Left ventricle myocardium superior (tissue), 1 donor: Measurements from ENCODE around the gene B3GAT1. TPM values are rescaled to one million over a fixed set of nuclear protein-coding genes. Genes with fewer than 3 reads are reported as not detected.
"Not testable (repeated sequence)": the region's sequence is repeated elsewhere in the genome, so short reads cannot be mapped to it uniquely, and the experiment has no call there.

Experiments
- ATAC-seq: fragments of 200-7000 bp; cut with Tn5 transposase; one replicate; pipeline ENCODE4 v1.9.1; 2020; ENCODE audit warnings: mild to moderate bottlenecking, moderate library complexity
- DNase-seq: peaks from one replicate; pipeline ENCODE4 v3.0.0-alpha.2; 2020
- intact Hi-C: fragments of 100-400 bp; cut with micrococcal nuclease; formaldehyde crosslinking; loops from one replicate; pipeline ENCODE4 v1.11.0; 2022
- total RNA-seq: library from RNA; stranded (reverse); fragmentation: NEBNext Ultra II Directional; extraction: Animal tissue kit (Norgen Biotek cat#: 25700); gene quantifications from one replicate; pipeline ENCODE4 v1.2.1, GENCODE V29; 2021
- donor health status: DM: no; HTN: yes; CAD: no; lungs with severe emphysema.

The B3GAT1 gene
- total RNA-seq, 1 donor from 2014 or later, result 0.17 TPM

DNA sequence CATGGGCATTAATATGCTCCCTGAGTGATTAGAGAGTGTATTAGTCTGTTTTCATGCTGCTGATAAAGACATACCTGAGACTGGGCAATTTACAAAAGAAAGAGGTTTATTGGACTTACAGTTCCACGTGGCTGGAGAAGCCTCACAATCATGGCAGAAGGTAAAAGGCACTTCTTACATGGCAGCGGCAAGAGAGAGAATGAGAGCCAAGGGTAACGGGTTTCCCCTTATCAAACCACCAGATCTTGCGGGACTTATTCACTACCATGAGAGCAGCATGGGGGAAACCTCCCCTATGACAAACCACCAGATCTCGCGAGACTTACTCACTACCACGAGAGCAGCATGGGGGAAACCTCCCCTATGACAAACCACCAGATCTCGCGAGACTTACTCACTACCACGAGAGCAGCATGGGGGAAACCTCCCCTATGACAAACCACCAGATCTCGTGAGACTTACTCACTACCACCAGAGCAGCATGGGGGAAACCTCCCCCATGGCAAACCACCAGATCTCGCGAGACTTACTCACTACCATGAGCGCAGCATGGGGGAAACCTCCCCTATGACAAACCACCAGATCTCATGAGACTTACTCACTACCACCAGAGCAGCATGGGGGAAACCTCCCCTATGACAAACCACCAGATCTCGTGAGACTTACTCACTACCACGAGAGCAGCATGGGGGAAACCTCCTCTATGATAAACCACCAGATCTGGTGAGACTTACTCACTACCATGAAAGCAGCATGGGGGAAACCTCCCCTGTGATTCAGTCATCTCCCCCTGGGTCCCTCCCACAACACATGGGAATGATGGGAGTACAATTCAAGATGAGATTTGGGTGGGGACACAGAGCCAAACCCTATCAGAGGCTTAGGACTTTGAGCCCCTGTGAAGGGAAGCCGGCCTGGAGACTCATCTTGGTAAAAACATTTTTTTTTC, 32.4 kb upstream of the B3GAT1 start:
- ATAC-seq, DNase-seq, intact Hi-C loops: not testable (repeated sequence)

GRCh38 chr11:134443246-134443645, 31.2 kb upstream of the B3GAT1 start:
- no peak for DNase-seq
- intact Hi-C loops, result no loop called here
- no peak for ATAC-seq

DNA sequence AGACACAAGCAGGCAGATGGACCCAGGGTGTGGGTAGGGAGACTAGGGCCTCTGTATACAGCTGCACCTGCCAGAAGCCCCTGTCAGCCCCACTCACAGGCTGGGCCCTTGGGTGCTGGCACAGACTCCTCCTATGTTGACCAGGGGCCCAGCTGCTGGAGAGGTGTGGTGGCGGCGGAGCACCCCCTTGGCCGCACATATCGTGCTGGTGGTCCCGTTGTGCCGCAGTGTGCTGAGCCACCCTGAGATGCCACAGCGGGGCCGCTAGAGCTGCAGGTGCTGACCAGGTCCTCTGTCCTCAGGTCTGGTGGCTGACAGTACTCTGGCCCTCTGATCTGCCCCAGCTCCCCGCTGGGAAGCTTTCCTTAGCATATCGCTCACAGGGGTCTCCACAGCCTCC, 30.2 kb upstream of the B3GAT1 start:
- no peak for DNase-seq
- intact Hi-C loops, result no loop called here
- no peak for ATAC-seq

DNA sequence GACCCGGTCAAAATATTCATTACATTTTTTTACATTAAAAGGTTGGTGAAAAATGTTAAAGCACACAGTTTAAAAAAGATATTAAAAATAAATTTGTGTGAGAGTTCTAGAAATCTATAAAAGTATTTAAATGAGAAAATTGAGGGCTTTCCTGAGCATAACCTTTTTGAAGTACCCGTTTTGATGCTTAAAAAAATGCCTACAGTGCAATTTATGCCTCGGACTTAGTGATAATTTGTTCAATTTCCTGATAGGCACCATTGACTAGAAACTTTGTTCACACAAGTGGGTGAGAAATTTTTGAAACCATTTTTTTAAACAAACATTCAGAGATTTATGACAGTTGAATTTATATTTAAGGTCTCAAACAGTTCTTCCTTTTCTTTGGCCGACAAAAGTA, 29.7 kb upstream of the B3GAT1 start:
- no peak for DNase-seq
- intact Hi-C loops, result no loop called here
- no peak for ATAC-seq

- intact Hi-C loops, result no loop called here
- DNase-seq (no peak), ATAC-seq (no peak)
Measured at GRCh38 chr11:134441281-134441680, 29.2 kb upstream of the B3GAT1 start.

- no peak for ATAC-seq
- intact Hi-C loops, result no loop called here
- DNase-seq, result no peak
Measured at GRCh38 chr11:134440851-134441250, 28.8 kb upstream of the B3GAT1 start.

- ATAC-seq (peak; percentile 64), DNase-seq (no peak)
- intact Hi-C loops, result no loop called here
Measured at GRCh38 chr11:134438542-134439537, 26.8 kb upstream of the B3GAT1 start.

DNA sequence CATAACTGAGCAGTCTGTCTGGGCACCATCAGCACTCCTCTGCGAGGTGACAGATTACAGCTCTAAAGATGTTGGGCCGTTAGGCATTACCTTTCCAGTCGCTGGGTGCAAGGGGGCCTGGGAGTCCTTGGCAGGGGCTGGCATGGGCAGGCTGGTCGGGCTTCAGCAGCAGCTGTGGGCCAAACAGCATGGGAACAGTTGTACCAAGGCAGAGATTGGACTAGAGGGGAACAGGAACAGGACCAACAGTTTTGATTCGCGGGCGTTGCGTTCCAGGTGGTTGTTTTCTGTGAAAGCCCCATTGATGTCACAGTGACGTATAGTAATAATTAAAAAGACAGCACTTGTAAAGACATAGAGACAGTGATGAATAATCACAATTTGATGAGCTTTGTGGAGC, 25.8 kb upstream of the B3GAT1 start:
- intact Hi-C loops, result no loop called here
- DNase-seq (no peak), ATAC-seq (no peak)

DNA sequence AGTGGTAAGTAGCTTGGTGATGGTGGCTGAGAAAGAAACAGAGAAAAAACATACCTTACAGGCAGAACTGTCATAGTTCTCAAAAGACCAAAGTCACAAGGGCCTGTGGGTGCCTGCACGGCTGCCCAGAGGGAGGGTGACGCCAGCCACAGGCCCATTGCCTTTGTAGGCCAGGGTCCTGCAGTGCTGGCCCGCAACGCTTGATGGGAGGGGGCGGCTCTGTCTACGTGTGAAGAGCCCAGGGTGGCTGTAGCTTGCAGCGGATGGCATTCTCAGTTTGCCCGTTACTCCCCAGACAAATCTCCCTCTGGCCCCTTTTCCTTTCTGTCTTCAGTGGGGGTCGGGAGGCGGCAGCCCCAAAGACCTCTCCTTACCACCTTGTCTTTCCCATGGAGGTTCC, 24.7 kb upstream of the B3GAT1 start:
- DNase-seq (no peak), ATAC-seq (no peak)
- intact Hi-C loops, result no loop called here

GRCh38 chr11:134433806-134434205, 21.8 kb upstream of the B3GAT1 start:
- no peak for ATAC-seq
- intact Hi-C loops, result no loop called here
- DNase-seq, result no peak

DNA sequence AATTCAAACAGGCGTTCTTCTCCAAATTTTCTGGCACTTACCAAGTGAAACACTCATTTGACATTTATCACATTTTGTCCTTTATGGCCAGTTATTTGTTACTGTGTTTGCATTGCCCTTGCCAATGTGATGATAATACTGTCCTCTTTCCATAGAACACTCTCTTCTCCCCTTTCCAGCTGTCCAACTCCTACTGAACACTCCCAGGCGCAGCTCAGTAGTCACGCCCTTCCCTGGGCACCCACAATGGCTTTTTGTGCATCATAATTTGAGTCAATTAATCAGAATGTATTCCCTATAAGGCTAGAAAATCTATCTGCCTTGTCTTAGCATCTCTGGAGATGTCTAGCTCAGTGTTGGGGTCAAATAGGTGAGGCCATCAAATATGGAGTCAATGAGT, 21.2 kb upstream of the B3GAT1 start:
- ATAC-seq (no peak), DNase-seq (no peak)
- intact Hi-C loops, result no loop called here

DNA sequence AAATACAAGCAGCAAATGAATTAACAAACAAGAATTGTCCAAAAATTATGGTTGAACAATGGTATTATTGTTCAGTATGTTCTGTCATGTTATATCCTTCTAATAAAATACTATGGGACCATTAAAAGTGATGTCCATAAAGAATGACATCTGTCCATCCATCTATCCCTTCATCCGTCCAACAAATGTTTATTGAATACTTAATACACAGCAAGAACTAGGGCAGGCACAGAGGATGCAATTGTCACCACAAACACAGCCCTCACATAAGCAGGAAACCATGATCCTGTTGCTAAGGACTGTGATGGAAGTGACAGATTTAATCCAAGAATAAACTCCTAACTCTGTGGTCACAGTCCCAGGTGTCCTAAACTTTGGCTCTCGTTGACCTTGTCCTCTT, 20.7 kb upstream of the B3GAT1 start:
- no peak for ATAC-seq

DNA sequence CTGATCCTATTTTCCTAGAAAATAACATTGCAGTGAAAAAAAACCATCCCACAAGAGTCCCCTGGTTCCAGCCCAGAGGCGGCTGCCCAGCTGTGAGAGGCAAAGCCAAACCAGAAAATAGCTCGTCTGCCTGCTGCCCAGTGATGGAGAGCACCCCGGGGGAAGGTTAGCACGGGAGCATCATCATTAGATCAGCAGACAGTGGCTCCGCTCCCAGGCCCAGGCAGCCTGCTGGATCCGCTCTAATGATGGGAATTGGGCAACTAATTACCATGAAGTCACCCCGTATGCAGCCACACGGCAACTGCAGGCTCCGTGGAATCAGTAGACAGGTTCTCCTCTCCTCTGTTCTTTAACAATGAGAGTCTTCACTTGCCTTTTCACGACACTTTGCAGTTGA, 17.1 kb upstream of the B3GAT1 start:
- intact Hi-C loops, result no loop called here

More for the DNA sequence above, 20.7 kb upstream of the B3GAT1 start:
- no peak for DNase-seq
- intact Hi-C loops, result no loop called here

DNA sequence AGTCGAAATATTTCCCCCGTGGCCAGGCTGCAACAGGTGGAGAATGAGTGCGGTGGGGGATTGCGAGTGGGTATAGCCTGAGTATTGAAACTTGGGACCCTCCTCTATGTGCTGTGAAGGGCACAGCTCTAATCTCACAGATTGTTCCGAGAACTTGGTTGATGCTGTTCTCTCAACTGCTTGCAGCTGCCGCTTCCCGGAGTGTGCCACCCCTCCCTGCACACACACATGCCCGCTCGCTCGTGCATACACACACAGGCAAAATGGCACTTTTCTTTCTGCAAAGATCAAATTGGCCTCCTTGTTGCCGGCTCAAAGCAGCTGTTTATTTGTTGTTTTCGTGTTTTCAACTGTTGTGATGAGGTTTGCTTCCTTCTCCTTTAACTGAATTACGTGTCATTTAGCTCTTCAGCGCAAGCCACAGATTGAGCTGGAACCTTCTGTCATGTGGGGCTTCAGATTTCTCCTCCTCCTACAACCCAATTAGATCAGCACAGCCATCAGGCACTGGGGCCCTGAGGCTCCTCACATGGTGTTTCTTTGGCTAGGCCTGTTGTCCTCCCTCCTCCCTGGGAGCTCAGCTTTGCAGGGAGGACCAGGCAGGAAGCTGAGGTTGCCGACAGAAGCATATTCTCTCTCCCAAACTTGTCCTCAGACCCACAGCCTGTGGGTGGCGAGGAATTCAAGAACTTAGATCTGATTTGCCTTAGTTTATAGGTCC, 13.9 kb upstream of the B3GAT1 start:
- intact Hi-C loops, result no loop called here
- DNase-seq, result no peak
- ATAC-seq, result no peak

More for the DNA sequence above, 17.1 kb upstream of the B3GAT1 start:
- ATAC-seq, result no peak
- DNase-seq, result no peak

GRCh38 chr11:134425413-134425812, 13.4 kb upstream of the B3GAT1 start:
- ATAC-seq (no peak), DNase-seq (no peak)
- intact Hi-C loops, result no loop called here

GRCh38 chr11:134423106-134423505, 11.1 kb upstream of the B3GAT1 start:
- DNase-seq (no peak), ATAC-seq (no peak)
- intact Hi-C loops, result no loop called here

GRCh38 chr11:134417871-134418840, 6.1 kb upstream of the B3GAT1 start:
- intact Hi-C loops, result no loop called here
- DNase-seq (no peak), ATAC-seq (no peak)

DNA sequence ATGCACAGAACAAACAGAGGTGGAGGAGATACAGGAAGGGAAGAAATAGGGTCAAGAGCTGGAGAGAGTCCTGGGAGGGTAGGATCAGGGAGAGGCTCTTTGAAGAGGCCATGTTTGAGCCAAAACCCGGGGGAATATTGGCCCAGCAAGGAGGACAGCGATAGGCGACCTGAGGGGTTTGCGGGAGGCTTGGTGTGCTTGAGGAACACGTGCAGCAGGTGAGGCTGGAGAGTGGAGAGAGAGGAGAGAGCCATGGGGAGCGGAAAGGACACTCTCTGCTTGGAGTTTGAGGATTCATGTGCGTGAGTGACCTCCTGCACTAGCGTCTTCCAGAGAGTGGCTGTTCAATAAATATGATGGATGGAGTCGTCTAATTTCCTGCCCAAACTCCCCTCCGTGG, 4.7 kb upstream of the B3GAT1 start:
- DNase-seq (no peak), ATAC-seq (no peak)
- intact Hi-C loops, result no loop called here
